Spleen (tissue), 7 donors: ENCODE data around the gene NLRC4.

Source experiments
- CTCF ChIP-seq, 11 experiments: fragments of 200-600 bp in 7 of 11; fragments of 450-650 bp in 4 of 11; sonication (generic) in 4 of 11; IDR thresholded peaks in 8 of 11; conservative IDR thresholded peaks in 3 of 11; 1 replicate in 7 of 11; 2 replicates in 4 of 11; pipeline versions ENCODE4 v1.4.0 to v1.8.0; 2016 to 2021; ENCODE audit warnings: antibody characterized with exemption in 11 of 11, inconsistent platforms in 4 of 11, mild to moderate bottlenecking in 1 of 11
- POLR2A ChIP-seq, 3 donors: fragments of 450-650 bp; IDR thresholded peaks; one replicate each; pipeline ENCODE4 v1.5.1; 2017; ENCODE audit warnings: antibody characterized with exemption in 3 of 3, mild to moderate bottlenecking in 1 of 3
- POLR2AphosphoS5 ChIP-seq, 3 donors: sonication (generic); formaldehyde crosslinking; IDR thresholded peaks; one replicate each; pipeline ENCODE4 v1.5.1; 2017; ENCODE audit warnings: antibody characterized with exemption in 3 of 3
- donor health status: DM: no; HTN: no; CAD: no; lungs with moderate emphysema.
- donor health status: DM: no; HTN: no; CAD: no.
- donor health status: DM: no; HTN: no; CAD: no.

- TF ChIP-seq CTCF (IDR thresholded peaks at IDR 0.05 in 8 of 11, conservative IDR thresholded peaks at IDR 0.05 in 3 of 11) (no peak), POLR2A (IDR thresholded peaks at IDR 0.05) (no peak), POLR2AphosphoS5 (IDR thresholded peaks at IDR 0.05) (no peak)
Observed at GRCh38 chr2:32220445-32220844, 44.2 kb downstream of the NLRC4 start.
